ENCODE measurements around the gene NECAB3.

DNA sequence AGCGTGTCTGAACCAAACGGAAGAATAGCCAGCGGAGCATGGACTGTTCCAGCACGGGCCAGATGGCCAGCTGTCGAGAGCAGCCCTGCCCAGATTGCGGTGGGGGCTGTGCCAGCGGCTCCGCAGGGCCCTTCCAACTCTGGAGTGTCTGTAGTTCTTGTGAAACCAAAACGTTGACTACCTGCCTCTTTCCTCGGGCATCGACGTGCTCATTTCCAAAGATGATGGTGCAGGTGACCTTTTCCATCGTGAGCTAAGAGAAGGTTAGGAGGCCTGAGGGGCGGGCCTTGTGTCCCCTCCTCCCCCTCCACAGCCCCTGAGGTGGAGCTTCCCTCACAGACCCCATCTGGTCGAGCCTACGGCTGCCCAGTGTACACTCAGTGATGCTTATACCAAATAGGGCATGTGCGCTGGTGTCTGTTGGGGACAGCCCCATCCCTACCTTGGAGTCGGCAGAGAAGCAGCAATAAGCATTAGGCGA lies 25.0 kb downstream of the NECAB3 start:
- TF ChIP-seq, protein P1, sequence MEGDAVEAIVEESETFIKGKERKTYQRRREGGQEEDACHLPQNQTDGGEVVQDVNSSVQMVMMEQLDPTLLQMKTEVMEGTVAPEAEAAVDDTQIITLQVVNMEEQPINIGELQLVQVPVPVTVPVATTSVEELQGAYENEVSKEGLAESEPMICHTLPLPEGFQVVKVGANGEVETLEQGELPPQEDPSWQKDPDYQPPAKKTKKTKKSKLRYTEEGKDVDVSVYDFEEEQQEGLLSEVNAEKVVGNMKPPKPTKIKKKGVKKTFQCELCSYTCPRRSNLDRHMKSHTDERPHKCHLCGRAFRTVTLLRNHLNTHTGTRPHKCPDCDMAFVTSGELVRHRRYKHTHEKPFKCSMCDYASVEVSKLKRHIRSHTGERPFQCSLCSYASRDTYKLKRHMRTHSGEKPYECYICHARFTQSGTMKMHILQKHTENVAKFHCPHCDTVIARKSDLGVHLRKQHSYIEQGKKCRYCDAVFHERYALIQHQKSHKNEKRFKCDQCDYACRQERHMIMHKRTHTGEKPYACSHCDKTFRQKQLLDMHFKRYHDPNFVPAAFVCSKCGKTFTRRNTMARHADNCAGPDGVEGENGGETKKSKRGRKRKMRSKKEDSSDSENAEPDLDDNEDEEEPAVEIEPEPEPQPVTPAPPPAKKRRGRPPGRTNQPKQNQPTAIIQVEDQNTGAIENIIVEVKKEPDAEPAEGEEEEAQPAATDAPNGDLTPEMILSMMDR (IDR thresholded peaks at IDR 0.05), result no peak
- TF ChIP-seq POLR2AphosphoS5 (IDR thresholded peaks at IDR 0.05) (no peak), POLR2A (IDR thresholded peaks at IDR 0.05) (no peak), EP300 (IDR thresholded peaks at IDR 0.05) (no peak)
